ENCODE results near the gene MIEF2.

MIEF2 gene

DNA sequence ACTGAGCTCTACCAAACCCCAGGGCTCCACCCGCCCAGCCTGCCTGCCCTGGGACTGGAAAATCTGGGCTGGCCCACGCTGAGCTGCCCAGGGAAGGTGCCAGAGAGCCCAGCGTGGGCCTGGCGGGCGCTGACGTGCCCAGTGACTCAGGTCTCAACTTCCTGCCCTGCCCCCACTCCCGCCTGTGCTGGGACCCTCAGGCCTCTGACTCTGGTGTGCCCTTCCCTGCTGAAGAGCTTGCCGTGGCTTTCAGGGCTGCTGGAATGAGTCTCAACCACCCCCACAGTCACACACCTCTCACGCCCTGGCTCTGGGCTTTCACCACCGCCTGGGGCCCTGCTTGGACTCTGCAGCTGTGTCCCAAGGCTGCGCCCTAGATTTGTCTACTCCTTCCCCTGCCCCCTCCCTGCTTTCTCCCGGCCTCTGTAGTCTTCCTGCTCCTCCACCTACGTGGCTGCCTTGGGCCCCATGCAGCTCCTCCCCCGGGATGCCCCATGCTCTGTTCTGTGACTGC is 24.7 kb upstream of the MIEF2 start:
- no peak for DNase-seq (ENCODE audit: low read depth, low spot score)

DNA sequence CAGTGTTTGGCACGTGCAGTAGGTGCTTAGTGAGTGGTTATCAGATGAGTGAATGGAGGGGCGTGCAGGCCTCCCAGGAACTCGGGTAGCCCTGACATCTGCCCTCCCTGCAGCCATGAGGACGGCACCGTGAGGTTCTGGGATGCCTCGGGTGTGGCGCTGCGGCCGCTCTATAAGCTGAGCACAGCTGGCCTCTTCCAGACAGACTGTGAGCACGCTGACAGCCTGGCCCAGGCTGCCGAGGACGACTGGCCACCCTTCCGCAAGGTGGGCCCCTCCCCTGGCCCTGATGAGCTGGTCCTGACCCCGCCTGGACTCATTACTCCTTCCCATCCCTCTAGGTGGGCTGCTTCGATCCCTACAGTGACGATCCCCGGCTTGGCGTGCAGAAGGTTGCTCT is 24.0 kb upstream of the MIEF2 start:
- DNase-seq (ENCODE audit: low read depth, low spot score) = no peak

DNA sequence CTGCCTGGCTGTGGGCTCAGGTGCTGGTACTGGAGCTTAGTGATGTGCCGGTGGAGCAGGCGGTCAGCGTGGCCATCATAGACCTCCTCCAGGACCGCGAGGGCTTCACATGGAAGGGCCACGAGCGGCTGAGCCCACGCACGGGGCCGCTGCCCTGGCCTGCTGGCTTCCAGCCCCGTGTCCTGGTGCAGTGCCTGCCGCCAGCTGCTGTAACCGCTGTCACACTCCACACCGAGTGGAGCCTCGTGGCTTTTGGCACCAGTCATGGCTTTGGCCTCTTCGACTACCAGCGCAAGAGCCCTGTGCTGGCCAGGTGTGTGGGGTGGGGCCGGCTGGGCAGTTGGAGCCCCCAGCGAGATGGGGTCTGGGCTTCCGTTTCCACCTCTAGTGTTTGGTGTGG is 23.0 kb upstream of the MIEF2 start:
- no peak for DNase-seq (ENCODE audit: low read depth, low spot score)

DNA sequence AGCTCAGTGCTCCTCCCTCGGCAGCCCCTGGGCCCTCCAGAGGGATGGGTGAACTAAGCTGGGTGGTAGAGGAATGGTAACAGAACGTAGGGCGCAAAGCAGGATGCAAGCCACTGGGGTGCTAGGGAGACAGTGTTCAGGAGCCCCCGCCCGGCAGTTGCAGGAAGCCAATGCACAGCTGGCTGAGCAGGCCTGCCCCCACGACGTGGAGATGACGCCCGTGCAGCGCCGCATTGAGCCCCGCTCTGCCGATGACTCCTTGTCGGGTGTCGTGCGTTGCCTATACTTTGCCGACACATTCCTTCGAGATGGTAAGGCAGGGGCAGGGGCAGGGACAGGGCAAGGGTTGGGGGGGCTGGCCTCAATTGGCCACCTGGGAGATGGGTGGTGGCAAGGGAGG is 22.2 kb upstream of the MIEF2 start:
- no peak for DNase-seq (ENCODE audit: low read depth, low spot score)

DNA sequence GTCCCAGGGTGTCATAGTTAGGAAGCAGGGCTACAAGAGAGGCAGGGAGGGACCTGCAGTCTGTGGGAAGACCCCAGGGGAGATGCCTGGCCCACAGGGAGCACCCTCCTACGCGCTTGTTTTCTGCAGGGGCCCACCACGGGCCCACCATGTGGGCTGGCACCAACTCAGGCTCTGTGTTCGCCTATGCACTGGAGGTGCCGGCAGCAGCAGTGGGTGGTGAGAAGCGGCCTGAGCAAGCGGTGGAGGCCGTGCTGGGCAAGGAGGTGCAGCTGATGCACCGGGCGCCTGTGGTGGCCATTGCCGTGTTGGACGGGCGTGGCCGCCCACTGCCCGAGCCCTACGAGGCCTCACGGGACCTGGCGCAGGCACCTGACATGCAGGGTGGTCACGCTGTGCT is 20.0 kb upstream of the MIEF2 start:
- no peak for DNase-seq (ENCODE audit: low read depth, low spot score)

DNA sequence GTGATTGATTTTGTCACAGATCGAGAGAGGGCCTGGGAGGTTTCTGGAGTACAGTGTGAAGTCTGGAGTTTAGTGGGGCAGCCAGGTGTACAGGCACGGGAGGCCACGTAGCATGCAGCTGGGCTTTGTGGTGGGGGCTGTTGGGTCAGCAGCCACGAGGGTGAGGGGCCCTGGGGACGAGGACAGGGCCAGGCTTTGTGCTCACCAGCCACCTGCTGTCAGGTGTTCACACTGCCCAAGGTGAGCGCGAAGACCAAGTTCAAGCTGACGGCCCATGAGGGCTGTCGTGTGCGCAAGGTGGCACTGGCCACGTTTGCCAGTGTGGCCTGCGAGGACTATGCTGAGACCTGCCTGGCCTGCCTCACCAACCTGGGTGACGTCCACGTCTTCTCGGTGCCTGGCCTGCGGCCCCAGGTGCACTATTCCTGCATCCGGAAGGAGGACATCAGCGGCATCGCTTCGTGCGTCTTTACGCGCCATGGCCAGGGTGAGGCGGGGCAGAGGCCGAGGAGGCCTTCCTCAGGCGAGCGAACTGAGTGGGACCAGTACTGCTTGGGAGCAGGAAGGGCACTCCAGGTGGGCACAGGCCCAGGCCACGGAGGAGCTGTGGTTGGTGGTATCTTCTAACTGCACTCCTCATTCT is 19.1 kb upstream of the MIEF2 start:
- DNase-seq (ENCODE audit: low read depth, low spot score) = no peak

DNA sequence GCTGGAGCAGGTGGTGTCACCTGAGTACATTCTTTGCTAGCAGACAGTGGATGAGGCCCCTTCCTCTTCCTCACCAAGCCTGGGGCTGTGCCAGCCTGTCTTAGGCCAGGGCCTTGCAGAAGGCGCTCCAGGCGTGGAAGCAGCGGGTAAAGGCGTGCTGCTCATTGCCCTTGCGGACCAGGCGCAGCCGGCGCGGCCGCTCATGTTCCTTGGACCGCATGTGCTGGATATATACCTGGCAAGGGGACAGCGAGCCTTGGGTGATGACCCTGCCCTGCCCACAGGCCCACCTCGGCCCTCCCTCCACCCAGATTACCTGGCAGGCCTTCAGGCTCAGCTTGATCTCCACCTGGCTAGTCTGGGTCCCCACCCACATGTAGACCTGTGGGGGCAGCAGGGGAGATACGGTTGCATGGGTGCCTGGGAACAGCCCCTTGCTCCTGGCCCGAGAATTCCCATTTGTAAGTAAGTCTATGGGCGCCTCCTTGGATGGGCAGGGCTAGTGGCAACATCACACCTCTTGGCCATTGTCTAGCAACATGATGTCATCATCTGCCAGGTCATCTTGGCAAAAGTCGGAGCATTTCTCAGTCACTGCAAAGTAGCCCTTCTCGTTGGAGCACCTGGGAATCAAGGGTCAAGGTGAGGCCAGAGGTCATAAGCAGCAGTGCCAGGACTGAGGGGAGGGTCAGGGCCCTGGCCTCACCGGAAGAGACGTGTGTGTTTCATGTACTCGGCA is 15.3 kb upstream of the MIEF2 start:
- no peak for DNase-seq (ENCODE audit: low read depth, low spot score)

DNA sequence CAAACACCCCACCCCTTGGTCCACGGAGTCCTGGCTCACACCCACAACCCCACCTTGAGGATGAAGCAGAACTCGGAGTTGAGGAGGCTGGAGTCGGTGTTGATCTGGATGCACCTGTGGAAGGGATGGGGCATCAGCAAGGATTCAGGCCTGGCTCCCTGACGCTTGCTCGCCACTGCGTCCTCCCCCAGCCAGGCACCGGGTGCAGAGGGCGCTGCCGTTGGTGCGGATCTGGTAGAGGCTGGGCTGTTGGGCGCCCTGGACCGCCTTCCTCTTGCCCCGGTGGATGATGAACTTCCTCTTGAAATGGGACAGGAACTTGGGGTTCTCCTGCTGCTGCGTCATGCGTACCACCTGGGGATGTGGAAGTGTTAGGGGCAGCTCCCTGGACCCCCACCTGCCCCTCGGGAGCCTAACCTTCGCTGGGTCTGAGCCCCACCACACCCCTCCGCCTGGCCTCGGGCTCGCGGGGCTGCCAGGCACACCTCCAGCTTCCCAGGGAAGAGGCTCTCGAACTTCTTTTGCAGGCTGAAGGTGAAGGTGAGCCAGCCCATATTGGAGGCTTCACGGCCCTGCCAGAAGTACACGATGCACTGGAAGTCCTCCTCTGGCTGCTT is 14.2 kb upstream of the MIEF2 start:
- no peak for DNase-seq (ENCODE audit: low read depth, low spot score)

DNA sequence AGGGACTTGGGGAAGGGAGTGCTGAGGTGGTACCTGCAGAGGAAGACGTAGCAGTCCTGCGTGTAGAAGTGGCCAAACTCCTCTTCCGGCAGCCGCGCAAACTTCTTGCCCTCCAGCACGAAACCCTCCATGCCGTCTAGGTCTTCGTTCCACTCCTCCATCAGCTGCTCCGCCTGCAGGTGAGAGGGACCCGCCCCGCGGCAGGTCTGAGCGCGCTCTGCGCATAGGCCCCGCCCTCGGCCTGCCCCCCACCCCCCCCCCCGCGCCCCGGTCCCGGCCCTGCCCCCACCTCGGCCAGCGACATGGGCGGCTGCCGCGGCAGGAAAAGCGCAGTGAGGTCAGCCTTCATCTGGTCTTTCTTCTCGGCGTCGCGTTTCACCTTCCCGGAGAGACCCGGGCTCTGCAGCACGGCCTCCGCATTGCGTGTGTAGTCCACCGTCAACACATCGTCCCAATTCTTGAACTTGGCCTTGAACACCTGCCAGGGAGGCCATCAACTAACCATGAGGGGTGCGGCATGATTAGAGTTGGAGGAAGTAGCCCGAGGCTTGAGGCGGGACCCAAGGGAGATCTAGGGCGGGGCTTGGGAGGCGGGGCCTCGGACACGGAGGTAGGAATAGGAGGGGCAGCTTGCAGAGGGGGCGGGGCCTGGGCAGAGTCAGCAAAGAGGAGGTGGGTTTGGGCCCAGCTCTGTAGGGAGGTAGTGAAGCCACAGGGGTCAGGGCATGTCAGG is 13.4 kb upstream of the MIEF2 start:
- no peak for DNase-seq (ENCODE audit: low read depth, low spot score)

DNA sequence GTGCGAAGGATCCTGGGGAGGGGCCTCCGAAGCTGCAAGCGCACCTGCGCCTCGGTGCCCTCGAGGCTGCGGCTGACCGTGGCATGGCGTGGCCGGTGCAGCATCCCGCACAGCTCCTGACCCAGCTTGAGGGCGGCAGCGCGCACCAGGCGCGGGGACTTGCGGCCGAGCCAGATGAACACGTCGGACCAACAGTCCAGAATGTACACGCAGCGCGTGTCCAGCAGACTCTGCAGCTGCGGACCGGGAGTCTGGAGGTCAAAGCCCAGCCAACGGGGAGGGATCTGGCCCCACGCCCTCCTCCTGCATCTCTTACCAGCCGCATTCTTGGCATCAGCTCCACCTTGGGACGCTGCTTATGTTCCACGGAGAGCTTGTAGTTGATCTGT is 12.9 kb upstream of the MIEF2 start:
- DNase-seq (ENCODE audit: low read depth, low spot score) = no peak

DNA sequence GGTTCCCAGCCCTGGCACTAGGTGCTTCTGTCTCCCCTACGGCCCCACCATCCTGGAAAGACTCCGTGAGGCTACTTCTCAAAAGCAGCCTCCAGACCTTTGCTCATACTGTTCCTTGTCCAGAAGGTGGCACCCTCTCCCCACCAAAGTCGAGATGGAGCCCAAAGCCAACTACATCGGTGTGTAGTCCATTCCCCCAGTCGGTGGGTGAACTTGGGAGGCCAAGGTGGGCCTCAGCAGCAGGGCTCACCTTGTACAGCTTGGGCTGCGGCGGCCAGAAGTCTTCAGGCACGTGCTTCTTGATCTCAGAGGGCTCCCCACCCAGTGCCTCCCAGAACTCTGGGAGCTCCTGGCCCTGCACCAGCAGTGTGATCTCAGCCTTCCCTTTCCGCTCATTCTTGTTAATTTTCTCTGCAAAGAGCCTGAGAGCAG is 12.1 kb upstream of the MIEF2 start:
- DNase-seq (ENCODE audit: low read depth, low spot score) = no peak

DNA sequence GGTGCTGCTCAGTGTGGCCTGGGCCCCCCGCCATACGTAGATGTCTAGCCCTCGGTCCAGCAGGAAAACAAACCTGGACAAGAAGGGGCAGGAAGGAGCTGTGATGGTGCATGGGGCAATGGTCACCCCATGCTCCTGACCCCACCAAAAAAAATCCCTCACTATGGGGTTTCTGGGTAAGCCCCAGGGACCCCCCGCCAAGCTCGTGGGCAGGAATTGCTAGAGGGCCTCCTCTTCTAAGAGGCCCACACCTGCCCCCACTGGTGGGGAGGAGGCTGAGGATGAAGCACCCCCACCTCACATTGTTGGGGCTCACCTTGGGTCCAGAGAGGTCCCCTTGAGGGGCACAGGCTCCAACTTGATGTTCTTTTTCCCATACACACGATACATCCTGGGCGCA is 11.7 kb upstream of the MIEF2 start:
- no peak for DNase-seq (ENCODE audit: low read depth, low spot score)

DNA sequence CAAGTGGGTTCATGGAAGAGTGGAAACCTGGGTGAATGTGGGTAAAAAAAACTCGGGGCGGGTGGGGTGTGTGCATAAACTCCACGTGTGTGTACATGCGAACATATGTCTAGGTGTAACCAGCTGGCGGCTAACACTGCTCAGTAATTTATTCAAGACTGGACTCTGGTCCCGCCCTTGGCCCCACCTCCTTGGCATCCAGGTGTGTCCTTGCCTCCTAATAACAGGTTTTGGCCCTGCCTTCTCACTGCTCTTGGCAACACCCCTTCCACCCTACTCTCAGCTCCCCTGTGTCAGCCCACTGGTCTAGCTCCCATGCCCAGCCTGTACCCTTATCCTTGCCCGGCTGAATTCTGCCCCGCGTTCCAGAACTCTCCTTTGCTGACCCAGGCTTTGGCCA is 10.2 kb upstream of the MIEF2 start:
- DNase-seq (ENCODE audit: low read depth, low spot score) = no peak

DNA sequence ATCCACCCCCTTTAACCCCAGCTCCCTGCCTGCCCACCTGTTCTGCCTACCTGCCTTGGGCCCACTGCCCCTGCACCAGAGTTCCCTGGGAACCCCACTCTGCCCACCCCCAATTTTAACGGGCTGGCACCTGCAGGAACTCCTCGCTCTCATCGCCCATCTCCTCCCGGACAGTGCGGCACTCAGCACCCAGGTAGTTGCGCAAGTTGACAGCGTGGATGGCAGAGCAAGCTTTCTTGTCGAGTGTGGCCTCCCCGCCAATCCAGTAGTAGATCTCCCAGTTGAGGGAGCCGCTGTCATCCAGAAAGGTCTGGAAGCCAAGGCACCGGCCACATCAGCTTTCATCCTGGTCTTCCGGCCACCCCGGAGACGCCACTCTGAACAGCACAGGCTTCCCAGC is 9.8 kb upstream of the MIEF2 start:
- DNase-seq (ENCODE audit: low read depth, low spot score) = no peak

DNA sequence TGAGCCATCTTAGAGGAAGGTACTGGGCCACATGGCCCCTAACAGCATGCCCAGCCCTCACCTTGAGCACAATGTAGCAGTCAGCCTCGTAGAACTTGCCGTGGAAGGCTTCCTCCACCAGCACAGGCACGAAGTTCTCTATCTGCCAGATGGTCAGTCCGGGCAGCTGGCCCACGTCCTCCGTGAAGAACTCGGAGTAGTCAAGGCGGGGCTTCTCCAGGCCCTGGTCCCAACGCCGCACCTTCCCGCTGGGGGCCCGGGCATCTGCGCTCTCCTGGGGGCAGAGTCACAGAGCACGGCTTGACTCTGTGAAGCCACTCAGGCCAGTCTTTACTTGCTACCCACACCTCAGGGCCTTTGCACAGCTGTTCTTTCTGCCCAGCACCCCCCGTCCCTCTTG is 9.3 kb upstream of the MIEF2 start:
- DNase-seq (ENCODE audit: low read depth, low spot score) = no peak

DNA sequence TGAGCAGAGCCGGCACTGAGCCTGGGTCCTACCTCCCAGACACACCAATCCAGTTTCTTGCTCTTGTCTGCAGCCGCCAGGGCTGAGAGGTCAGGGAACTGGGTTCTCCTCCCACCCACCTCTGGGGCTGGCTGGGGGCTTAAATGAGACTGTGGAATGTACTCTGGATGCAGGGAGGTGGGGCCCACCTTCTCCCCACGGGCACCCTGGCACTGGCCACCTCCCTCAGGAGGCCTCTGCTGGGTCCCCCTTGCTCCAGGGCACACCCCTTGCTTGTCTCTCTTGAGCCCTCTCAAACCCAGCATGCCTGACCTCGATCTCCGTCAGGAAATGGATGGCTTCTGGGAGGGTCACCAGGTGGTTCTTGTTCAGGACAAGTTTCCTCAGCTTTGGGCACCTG is 8.3 kb upstream of the MIEF2 start:
- DNase-seq (ENCODE audit: low read depth, low spot score) = no peak

DNA sequence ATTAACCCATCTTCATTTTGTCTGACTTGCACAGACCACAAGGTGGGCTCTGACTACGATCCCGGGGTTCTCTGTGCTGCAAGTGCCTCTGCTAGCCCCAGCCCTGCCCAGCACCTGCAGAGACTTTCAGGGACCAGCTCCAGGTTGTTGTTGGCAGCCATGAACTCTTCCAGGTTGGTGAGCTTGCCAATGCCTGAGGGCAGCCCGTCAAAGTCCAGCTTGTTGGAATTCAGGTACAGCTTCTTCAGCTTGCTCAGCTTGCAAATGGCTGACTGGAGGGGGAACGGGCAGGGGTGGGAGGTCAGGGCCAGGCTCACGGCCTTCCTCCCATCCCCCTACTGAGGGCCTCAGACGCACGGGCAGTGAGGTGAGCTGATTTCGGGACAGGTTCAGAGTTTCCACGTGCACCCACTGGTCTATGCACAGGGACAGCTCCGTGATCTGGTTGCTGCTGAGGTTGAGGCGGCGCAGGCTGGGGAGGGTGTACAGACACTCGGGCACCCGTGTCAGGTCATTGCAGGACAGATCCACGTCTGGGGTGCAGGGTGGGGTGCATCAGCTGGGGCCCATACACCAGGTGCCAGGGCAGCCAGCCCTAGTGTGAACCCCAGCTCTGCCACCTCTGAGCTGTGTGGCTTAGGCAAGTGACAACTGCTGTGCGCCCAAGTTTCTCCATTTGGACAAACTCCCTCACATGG is 7.1 kb upstream of the MIEF2 start:
- DNase-seq (ENCODE audit: low read depth, low spot score) = no peak

DNA sequence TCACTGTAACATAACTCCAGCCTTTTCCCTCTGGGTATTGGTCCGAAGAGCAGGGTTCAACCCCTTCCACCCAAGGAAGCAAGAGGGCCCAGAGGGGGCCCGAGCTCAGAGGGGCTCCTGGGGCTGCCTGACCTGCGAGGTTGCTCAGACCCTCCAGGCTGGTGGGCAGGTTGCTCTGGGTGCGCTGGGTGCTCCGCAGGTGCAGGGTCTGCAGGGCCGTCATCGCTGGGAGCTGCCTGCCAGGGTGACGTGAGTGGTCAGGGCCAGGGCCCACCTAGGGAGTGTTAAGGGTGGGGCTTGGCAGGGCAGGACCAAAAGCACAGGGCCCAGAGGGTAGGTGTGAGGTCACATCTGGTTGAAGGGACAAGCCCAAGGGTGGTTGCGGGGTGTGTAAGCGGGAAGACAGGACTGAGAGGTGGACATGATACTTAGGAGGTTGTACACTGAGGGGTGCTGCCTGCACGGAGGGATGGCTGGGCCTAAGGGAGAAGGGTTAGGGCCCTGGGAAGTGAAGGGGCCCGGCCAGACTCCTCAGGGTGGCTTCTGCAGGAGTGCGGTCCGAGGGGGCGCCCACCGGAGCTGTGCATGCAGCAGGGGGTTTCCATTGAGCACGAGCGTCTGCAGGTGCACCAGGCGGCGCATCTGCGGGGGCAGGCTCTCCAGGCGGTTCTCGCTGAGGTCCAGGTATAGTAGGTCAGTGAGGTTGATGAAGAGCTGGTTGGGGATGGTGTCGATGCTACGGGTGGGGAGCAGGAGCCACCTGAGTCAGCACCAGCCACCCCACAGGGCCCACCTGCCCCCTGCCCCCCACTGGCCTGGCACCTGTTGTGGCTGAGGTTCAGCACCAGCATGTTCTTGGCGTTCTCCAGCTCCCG is 6.3 kb upstream of the MIEF2 start:
- DNase-seq (ENCODE audit: low read depth, low spot score) = no peak

DNA sequence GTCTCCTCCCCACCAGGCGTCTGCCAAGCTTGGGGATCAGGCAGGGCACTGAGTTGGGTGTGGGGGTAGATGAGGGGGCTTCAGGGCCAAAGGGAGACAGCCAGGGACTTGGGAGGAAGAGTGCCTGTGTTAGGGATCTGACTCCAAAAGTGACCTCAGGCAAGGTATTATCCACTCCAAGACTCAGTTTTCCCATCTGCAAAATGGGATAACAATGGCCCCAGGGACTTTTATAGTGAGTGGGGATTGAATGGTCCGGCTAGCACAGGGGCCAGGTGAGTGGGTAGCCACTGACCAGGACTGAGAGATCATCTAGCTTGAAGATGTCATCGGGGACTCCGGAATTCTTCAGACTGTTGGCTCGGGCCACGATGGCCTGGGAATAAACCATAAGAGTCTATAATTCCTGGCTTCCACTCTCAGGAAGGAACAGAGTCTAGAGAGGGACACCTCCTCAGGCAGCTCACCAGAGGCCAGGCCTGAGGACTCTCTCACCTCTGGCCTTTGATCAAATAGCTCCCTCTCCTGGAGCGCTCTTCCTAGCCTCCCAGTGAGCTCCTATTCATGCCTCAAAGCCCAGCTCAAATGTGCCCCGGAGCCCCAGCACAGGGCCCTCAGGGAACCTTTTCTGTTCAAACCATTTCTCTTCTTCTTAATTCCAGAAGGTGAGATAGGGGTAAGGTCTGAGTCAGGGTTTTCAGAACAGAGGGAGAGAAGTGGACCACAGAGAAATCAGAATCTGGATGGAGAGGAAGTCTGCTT is 5.4 kb upstream of the MIEF2 start:
- no peak for DNase-seq (ENCODE audit: low read depth, low spot score)

DNA sequence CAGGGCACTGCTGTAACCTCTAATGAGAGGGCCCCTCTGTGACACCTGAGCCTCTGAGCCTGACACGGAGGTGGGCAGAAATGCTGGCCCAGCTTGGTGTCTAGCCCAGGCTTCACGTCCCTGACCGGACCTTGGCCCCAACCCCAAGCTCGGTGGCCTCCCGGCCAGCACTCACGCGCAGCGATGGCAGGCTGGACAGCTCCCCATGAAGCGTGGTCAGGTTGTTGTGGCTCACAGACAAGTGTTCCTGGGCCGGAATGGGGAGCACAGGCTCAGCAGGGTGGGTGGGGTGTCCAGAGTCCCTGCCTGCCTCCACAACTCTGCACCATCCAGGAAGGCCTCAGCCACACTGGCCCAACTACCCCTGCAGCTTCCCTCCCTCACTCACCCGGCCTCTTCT is 4.1 kb upstream of the MIEF2 start:
- no peak for DNase-seq (ENCODE audit: low read depth, low spot score)

Measured in iPS DF 19.7 (cell line).